Neural cell (in vitro differentiated cells): Measurements from ENCODE around the gene MGAT5. TPM values are rescaled to one million over a fixed set of nuclear protein-coding genes. Genes with fewer than 3 reads are reported as not detected.

Source experiments
- H2AFZ ChIP-seq: fragments of 200-600, 300-800 bp; sonication (generic), shearing (Covaris generic); 2 replicates; pipeline ENCODE4 v1.6.0; 2014; ENCODE audit warnings: low read depth, mild to moderate bottlenecking, antibody characterized with exemption, low read length, moderate library complexity
- H3F3A ChIP-seq: fragments of 200-600 bp; shearing (Covaris generic); 2 replicates; pipeline ENCODE4 v1.6.1; 2016; ENCODE audit warnings: mild to moderate bottlenecking, moderate library complexity, mixed read lengths, antibody characterized with exemption, low read length; ENCODE audit not compliant: insufficient read depth, poor library complexity, severe bottlenecking
- H3K27ac ChIP-seq: fragments of 200-600, 300-800 bp; sonication (generic), shearing (Covaris generic); 2 replicates; pipeline ENCODE4 v1.5.1; 2014; ENCODE audit warnings: mild to moderate bottlenecking, low read length, moderate library complexity
- H3K27me3 ChIP-seq: fragments of 300-800, 200-600 bp; sonication (generic), shearing (Covaris generic); 2 replicates; pipeline ENCODE4 v1.6.0; 2014; ENCODE audit warnings: mild to moderate bottlenecking, low read depth, low read length, moderate library complexity; ENCODE audit not compliant: insufficient read depth
- H3K36me3 ChIP-seq: fragments of 300-800, 200-600 bp; sonication (generic), shearing (Covaris generic); 2 replicates; pipeline ENCODE4 v1.5.1; 2014; ENCODE audit warnings: mild to moderate bottlenecking, antibody characterized with exemption, low read length, moderate library complexity; ENCODE audit not compliant: insufficient read depth
- H3K4me2 ChIP-seq: fragments of 300-800, 200-600 bp; sonication (generic), shearing (Covaris generic); 2 replicates; pipeline ENCODE4 v1.6.0; 2014; ENCODE audit warnings: mild to moderate bottlenecking, low read length
- H3K4me3 ChIP-seq: fragments of 300-800, 200-600 bp; sonication (generic), shearing (Covaris generic); 2 replicates; pipeline ENCODE4 v1.5.1; 2014; ENCODE audit warnings: mild to moderate bottlenecking, low read length, moderate library complexity
- H3K79me2 ChIP-seq: fragments of 200-600 bp; shearing (Covaris generic); replicated peaks from 2 replicates; pipeline ENCODE4 v1.6.0; 2014; ENCODE audit warnings: mild to moderate bottlenecking, low read length, moderate library complexity; ENCODE audit not compliant: insufficient read depth
- H3K9ac ChIP-seq: fragments of 300-800, 200-600 bp; sonication (generic), shearing (Covaris generic); 2 replicates; pipeline ENCODE4 v1.6.1; 2016; ENCODE audit warnings: mild to moderate bottlenecking, low read length, mixed read lengths
- H3K9me2 ChIP-seq: fragments of 200-600 bp; shearing (Covaris generic); 2 replicates; pipeline ENCODE4 v1.6.1; 2016; ENCODE audit warnings: mild to moderate bottlenecking, low read length, mixed read lengths; ENCODE audit not compliant: insufficient read depth
- H3K9me3 ChIP-seq: fragments of 200-600, 300-800 bp; sonication (generic), shearing (Covaris generic); 2 replicates; pipeline ENCODE4 v1.6.1; 2016; ENCODE audit warnings: mild to moderate bottlenecking, mixed run types, low read length, moderate library complexity, mixed read lengths
- H4K20me1 ChIP-seq: fragments of 200-600 bp; shearing (Covaris generic); 2 replicates; pipeline ENCODE4 v1.6.1; 2016; ENCODE audit warnings: mild to moderate bottlenecking, mixed run types; ENCODE audit not compliant: insufficient read depth
- CTCF ChIP-seq: fragments of 450-650 bp; IDR thresholded peaks from 2 replicates; pipeline ENCODE4 v1.5.1; 2014; ENCODE audit warnings: antibody characterized with exemption, mild to moderate bottlenecking, moderate library complexity; ENCODE audit not compliant: poor library complexity, severe bottlenecking
- EP300 ChIP-seq: fragments of 450-650 bp; conservative IDR thresholded peaks from 2 replicates; pipeline ENCODE4 v1.6.1; 2014; ENCODE audit warnings: antibody characterized with exemption, mild to moderate bottlenecking, moderate library complexity; ENCODE audit not compliant: poor library complexity, severe bottlenecking
- EZH2 ChIP-seq: fragments of 200-600, 300-800 bp; shearing (Covaris generic), sonication (generic); IDR thresholded peaks from 2 replicates; pipeline ENCODE4 v1.6.1; 2014; ENCODE audit warnings: antibody characterized with exemption, low read length, borderline replicate concordance, mild to moderate bottlenecking; ENCODE audit not compliant: insufficient read depth, poor library complexity, severe bottlenecking
- MXI1 ChIP-seq: fragments of 450-650 bp; conservative IDR thresholded peaks from 2 replicates; pipeline ENCODE4 v1.6.1; 2014; ENCODE audit warnings: antibody characterized with exemption, mild to moderate bottlenecking; ENCODE audit not compliant: poor library complexity, severe bottlenecking
- POLR2AphosphoS5 ChIP-seq: IDR thresholded peaks from 2 replicates; pipeline ENCODE4 v1.6.1; 2012
- RAD21 ChIP-seq: fragments of 450-650 bp; conservative IDR thresholded peaks from 2 replicates; pipeline ENCODE4 v1.6.1; 2014; ENCODE audit warnings: antibody characterized with exemption, mild to moderate bottlenecking, moderate library complexity
- REST ChIP-seq: IDR thresholded peaks from 2 replicates; pipeline ENCODE4 v1.6.1; 2012; ENCODE audit warnings: borderline replicate concordance
- SMC3 ChIP-seq: fragments of 450-650 bp; conservative IDR thresholded peaks from 2 replicates; pipeline ENCODE4 v1.6.1; 2014; ENCODE audit warnings: antibody characterized with exemption, mild to moderate bottlenecking, moderate library complexity; ENCODE audit not compliant: poor library complexity
- TAF1 ChIP-seq: IDR thresholded peaks from 2 replicates; pipeline ENCODE4 v1.6.1; 2012; ENCODE audit warnings: low read depth
- polyA plus RNA-seq: library from polyadenylated mRNA; depleted of rRNA; stranded (reverse); fragments of >200 nt; gene quantifications from 2 replicates; pipeline ENCODE4 v1.2.3, GENCODE V29; 2014

MGAT5 gene
- polyA plus RNA-seq, 1 donor from 2014 or later = 40.9 TPM

- H3K9me3 ChIP-seq = no peaks in the 10 kb centered on the region
- no peak overlapping the region for H3K4me3 ChIP-seq
- no peak overlapping the region for H2AFZ ChIP-seq
- H3K27ac ChIP-seq = peak overlapping the region; percentile 57
- H3K27me3 ChIP-seq = no peaks in the 10 kb centered on the region
- TF ChIP-seq SMC3 = no peak
- TF ChIP-seq MXI1 = no peak
- TF ChIP-seq EP300 = no peak
- no peak for TF ChIP-seq POLR2AphosphoS5
- no peak for TF ChIP-seq CTCF
- TF ChIP-seq TAF1 = no peak
- TF ChIP-seq REST = no peak
- TF ChIP-seq RAD21 = no peak
- no peak for TF ChIP-seq EZH2
- H3K4me2 ChIP-seq = no peak overlapping the region
- no peaks in the 10 kb centered on the region for H4K20me1 ChIP-seq
- H3F3A ChIP-seq = no peaks in the 10 kb centered on the region
- H3K9me2 ChIP-seq = no peaks in the 10 kb centered on the region
- no peaks in the 10 kb centered on the region for H3K79me2 ChIP-seq
- H3K36me3 ChIP-seq = no peaks in the 10 kb centered on the region
- H3K9ac ChIP-seq = no peak overlapping the region
Observed at GRCh38 chr2:134288814-134289213, 34.9 kb downstream of the MGAT5 start.

- no peaks in the 10 kb centered on the region for H3K27me3 ChIP-seq
- H3K4me2 ChIP-seq = no peak overlapping the region
- no peak for TF ChIP-seq CTCF
- TF ChIP-seq EZH2 = no peak
- no peak for TF ChIP-seq REST
- TF ChIP-seq SMC3 = no peak
- TF ChIP-seq TAF1 = no peak
- no peak for TF ChIP-seq POLR2AphosphoS5
- no peak for TF ChIP-seq MXI1
- no peak for TF ChIP-seq EP300
- TF ChIP-seq RAD21 = no peak
- no peaks in the 10 kb centered on the region for H3K79me2 ChIP-seq
- H3K9me2 ChIP-seq = no peaks in the 10 kb centered on the region
- no peaks in the 10 kb centered on the region for H3F3A ChIP-seq
- no peaks in the 10 kb centered on the region for H3K36me3 ChIP-seq
- H3K4me3 ChIP-seq = no peak overlapping the region
- no peak overlapping the region for H2AFZ ChIP-seq
- no peak overlapping the region for H3K9ac ChIP-seq
- H4K20me1 ChIP-seq = no peaks in the 10 kb centered on the region
- H3K27ac ChIP-seq = peak overlapping the region; percentile 57
- H3K9me3 ChIP-seq = no peaks in the 10 kb centered on the region
Observed at GRCh38 chr2:134289225-134289624, 35.4 kb downstream of the MGAT5 start.
